Small intestine (tissue), 7 donors: Measurements from ENCODE around the gene FBXL14. TPM values are rescaled to one million over a fixed set of nuclear protein-coding genes. Genes with fewer than 3 reads are reported as not detected.

ENCODE experiments used
- DNase-seq, 2 donors: peaks; one replicate each; pipeline versions ENCODE4 v3.0.0 to v3.0.0-alpha.2; 2013
- FAIRE-seq: peaks from 2 replicates; lab custom pipeline; 2012; peaks lifted over from hg19 to GRCh38; lab: Jason Lieb, UNC
- H3K27ac ChIP-seq, 3 donors: one replicate each; pipeline ENCODE4 v1.5.1; 2013; ENCODE audit warnings: low read length in 2 of 3, mild to moderate bottlenecking in 2 of 3, control low read depth in 1 of 3, inconsistent platforms in 1 of 3, low read depth in 1 of 3, moderate library complexity in 1 of 3
- H3K27me3 ChIP-seq, 3 donors: one replicate each; pipeline ENCODE4 v1.6.1; 2013; ENCODE audit warnings: low read length in 3 of 3, inconsistent platforms in 1 of 3; ENCODE audit not compliant: control insufficient read depth in 3 of 3, insufficient read depth in 3 of 3
- H3K36me3 ChIP-seq, 3 donors: one replicate each; pipeline ENCODE4 v1.6.1; 2013; ENCODE audit warnings: low read length in 3 of 3, inconsistent platforms in 1 of 3, low read depth in 1 of 3, mild to moderate bottlenecking in 1 of 3, moderate library complexity in 1 of 3; ENCODE audit not compliant: control insufficient read depth in 3 of 3, insufficient read depth in 2 of 3
- H3K4me1 ChIP-seq, 3 donors: one replicate each; pipeline ENCODE4 v1.6.1; 2013; ENCODE audit warnings: low read length in 2 of 3, inconsistent platforms in 1 of 3, low read depth in 1 of 3, mild to moderate bottlenecking in 1 of 3, moderate library complexity in 1 of 3; ENCODE audit not compliant: control insufficient read depth in 3 of 3, insufficient read depth in 2 of 3
- H3K4me3 ChIP-seq, 3 donors: one replicate each; pipeline ENCODE4 v1.5.1; 2013; ENCODE audit warnings: low read length in 3 of 3, control low read depth in 1 of 3, inconsistent platforms in 1 of 3, low read depth in 1 of 3, mild to moderate bottlenecking in 1 of 3, moderate library complexity in 1 of 3
- H3K9me3 ChIP-seq, 2 donors: one replicate each; pipeline ENCODE4 v1.6.1; 2013; ENCODE audit warnings: low read depth in 1 of 2, low read length in 1 of 2; ENCODE audit not compliant: control insufficient read depth in 2 of 2, insufficient read depth in 1 of 2
- WGBS, 3 donors: extraction: QIAGEN DNeasy Blood & Tissue Kit; methylation state at CpG; one replicate each; pipeline ENCODE4 v1.1.7; 2013; 5-methylcytosine and 5-hydroxymethylcytosine counted together
- polyA plus RNA-seq, 4 donors: library from polyadenylated mRNA; stranded (reverse) in 3 of 4; unstranded in 1 of 4; fragments of 200-250 nt in 3 of 4; fragments of 120-200 nt in 1 of 4; gene quantifications; one replicate each; pipeline versions ENCODE4 v1.2.1 to v1.2.3, GENCODE V29; 2013
- donor health status: healthy with polysubstance abuse.
- donor health status: control.
- donor health status: control.
- donor health status: Bipolar disorder and iron deficiency.
- donor health status: healthy.

Gene FBXL14
- polyA plus RNA-seq, 4 donors = 3.5 to 15.7 (median 8.9) TPM

DNA sequence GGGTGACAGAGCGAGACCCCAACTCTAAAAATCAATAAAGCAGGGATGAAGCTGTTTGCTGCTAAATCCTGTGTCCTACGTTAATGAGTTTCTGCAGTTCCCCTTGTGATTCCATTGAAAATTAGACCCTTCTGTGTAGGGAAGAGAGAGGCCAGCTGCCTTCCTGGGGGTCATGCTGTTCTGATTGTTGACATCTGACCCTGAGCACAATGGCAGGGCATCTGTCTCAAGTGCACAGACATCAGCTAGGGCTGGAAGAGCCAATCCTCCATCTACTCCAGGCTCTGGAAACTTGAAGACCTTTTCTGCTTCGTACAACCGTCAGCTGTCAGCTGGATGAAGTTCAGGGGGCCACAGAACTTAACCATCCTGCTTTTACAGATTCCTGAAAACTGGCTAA, 10.1 kb downstream of the FBXL14 start:
- Histone ChIP-seq H3K4me3 (no peak overlapping the region), H3K27ac (no peak overlapping the region), H3K9me3 (no peaks in the 10 kb centered on the region), H3K36me3 (peaks cover 0 to 4% (median 0%) of the 10 kb centered on the region in 3 donors), H3K27me3 (no peaks in the 10 kb centered on the region), H3K4me1 (peaks cover 0 to 15% (median 0%) of the 10 kb centered on the region in 3 donors)
- DNase-seq = no peak
- 88 to 95% (median 93%) methylated on average over 4 of the region's 4 CpGs for WGBS, 3 donors
- no peak for FAIRE-seq

GRCh38 chr12:1583421-1584078, 10.8 kb downstream of the FBXL14 start:
- DNase-seq (peak; percentile 78 to 91), FAIRE-seq (no peak)
- Histone ChIP-seq H3K36me3 (peaks cover 0 to 4% (median 0%) of the 10 kb centered on the region in 3 donors), H3K9me3 (no peaks in the 10 kb centered on the region), H3K27ac (no peak overlapping the region), H3K27me3 (no peaks in the 10 kb centered on the region), H3K4me1 (peaks cover 0 to 13% (median 0%) of the 10 kb centered on the region in 3 donors), H3K4me3 (no peak overlapping the region)
- WGBS, 3 donors = 1% methylated on average over 6 of the region's 6 CpGs

GRCh38 chr12:1582709-1583050, 11.7 kb downstream of the FBXL14 start:
- FAIRE-seq = no peak

DNA sequence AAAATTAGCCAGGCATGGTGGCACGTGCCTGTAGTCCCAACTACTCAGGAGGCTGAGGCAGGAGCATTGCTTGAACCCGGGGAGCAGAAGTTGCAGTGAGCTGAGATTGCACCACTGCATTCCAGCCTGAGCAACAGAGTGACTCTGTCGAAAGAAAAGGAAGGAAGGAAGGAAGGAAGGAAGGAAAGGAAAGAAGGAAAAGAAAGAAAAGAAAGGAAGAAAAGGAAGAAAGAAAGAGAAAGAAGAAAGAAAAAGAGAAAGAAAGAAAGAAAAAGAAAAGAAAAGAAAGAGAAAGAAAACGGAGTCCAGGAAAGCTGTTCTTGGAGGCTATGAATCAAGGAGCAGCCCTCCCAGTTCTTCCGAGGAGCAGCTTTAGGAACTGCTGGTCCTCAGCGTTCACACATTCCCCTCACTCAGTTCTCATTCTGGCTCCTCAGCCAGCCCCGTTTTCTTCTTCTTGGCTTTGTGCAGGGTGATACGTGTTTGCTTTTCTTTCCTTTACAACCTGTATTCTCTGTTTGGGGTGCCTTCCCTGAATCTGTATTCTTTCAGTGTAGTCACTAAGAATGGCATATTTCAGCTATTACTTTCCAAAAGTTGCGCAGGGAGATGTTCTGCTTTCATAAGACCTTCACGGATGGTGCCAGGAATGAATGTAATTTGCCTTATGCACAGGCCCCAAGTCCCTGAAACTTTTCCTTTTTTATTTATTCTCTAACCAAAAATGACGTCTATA, 12.2 kb downstream of the FBXL14 start:
- no peak overlapping the region for H3K4me3 ChIP-seq
- WGBS, 3 donors = 90 to 92% (median 90%) methylated on average over 11 of the region's 11 CpGs

More at GRCh38 chr12:1582709-1583050, 11.7 kb downstream of the FBXL14 start:
- no peaks in the 10 kb centered on the region for H3K27me3 ChIP-seq
- DNase-seq = no peak
- peaks cover 0 to 4% (median 0%) of the 10 kb centered on the region in 3 donors for H3K36me3 ChIP-seq
- no peaks in the 10 kb centered on the region for H3K9me3 ChIP-seq
- H3K4me3 ChIP-seq = no peak overlapping the region
- WGBS, 3 donors = 94 to 96% (median 94%) methylated on average over 4 of the region's 4 CpGs
- H3K4me1 ChIP-seq = peaks cover 0 to 6% (median 0%) of the 10 kb centered on the region in 3 donors
- no peak overlapping the region for H3K27ac ChIP-seq

DNA sequence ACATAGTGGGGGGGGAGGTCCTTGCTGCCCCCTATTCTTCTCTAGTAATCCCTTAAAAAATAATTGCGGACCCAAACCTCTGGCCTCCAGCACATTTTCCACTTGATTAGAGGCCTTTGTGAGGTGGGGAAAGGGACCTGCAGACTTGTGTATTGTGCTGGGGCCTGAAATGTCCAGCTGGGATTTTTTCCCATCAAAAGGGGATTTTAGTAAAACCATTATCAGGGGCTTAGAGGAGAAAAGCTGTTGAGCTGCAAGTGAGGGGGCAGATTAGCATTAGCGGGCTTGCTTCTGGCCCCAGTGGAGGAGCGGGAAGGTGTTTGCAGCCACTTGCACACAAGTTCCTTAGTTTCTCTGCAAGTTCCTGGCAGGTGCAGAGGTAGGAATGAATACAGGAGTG, 13.9 kb downstream of the FBXL14 start:
- peaks cover 0 to 1% (median 0%) of the 10 kb centered on the region in 3 donors for H3K27me3 ChIP-seq
- no peaks in the 10 kb centered on the region for H3K36me3 ChIP-seq
- WGBS, 3 donors = 96 to 99% (median 98%) methylated on average over 3 of the region's 3 CpGs
- DNase-seq = no peak
- H3K9me3 ChIP-seq = no peaks in the 10 kb centered on the region
- H3K4me3 ChIP-seq = no peak overlapping the region
- no peak overlapping the region for H3K27ac ChIP-seq
- peaks cover 0 to 21% (median 0%) of the 10 kb centered on the region in 3 donors for H3K4me1 ChIP-seq
- no peak for FAIRE-seq

More for the DNA sequence above, 12.2 kb downstream of the FBXL14 start:
- FAIRE-seq = no peak
- H3K27me3 ChIP-seq = no peaks in the 10 kb centered on the region
- H3K36me3 ChIP-seq = peaks cover 0 to 4% (median 0%) of the 10 kb centered on the region in 3 donors
- no peak for DNase-seq
- no peak overlapping the region for H3K27ac ChIP-seq
- H3K9me3 ChIP-seq = no peaks in the 10 kb centered on the region
- peaks cover 0 to 7% (median 0%) of the 10 kb centered on the region in 3 donors for H3K4me1 ChIP-seq

DNA sequence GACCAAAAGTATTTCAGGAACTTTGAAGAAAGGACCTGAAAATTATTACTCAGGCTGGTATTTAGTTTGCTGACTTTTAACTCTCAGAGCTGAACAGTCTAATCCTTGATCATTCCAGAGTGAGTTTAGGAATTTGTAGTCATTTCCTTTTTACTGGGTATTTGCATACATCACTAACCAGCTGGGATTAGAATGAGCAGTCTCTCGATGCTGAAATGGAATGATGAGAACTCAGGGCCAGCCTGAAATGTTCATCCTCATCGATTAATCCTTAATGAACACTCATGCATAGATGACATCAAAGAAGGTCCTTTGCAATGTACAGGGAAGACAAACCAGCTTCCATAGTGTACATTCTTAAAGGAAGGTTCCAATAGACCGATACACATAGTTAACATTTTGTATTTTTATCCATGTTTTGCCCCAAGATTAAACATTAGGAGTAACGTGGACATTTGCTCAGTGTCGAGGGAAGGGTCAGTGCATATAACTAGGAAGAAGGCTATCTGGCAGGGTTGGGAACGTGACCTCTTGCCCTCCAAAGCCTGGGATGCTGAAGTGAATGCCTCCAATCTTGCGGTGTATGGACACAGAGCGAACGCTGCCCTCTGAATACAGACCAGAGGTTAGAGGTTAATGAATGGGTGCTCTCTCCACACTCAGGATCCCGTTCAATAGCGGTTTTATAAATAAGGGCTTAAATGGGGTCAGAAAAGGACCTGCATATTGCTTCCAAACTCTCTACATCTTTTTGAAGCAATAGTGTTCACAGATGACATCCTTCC, 14.5 kb downstream of the FBXL14 start:
- DNase-seq (no peak), FAIRE-seq (no peak)
- 88 to 92% (median 89%) methylated on average over 11 of the region's 11 CpGs for WGBS, 3 donors
- no peaks in the 10 kb centered on the region for H3K36me3 ChIP-seq
- H3K4me3 ChIP-seq = no peak overlapping the region
- H3K9me3 ChIP-seq = no peaks in the 10 kb centered on the region
- peaks cover 0 to 5% (median 0%) of the 10 kb centered on the region in 3 donors for H3K27me3 ChIP-seq
- H3K27ac ChIP-seq = no peak overlapping the region
- peaks cover 0 to 25% (median 0%) of the 10 kb centered on the region in 3 donors for H3K4me1 ChIP-seq

DNA sequence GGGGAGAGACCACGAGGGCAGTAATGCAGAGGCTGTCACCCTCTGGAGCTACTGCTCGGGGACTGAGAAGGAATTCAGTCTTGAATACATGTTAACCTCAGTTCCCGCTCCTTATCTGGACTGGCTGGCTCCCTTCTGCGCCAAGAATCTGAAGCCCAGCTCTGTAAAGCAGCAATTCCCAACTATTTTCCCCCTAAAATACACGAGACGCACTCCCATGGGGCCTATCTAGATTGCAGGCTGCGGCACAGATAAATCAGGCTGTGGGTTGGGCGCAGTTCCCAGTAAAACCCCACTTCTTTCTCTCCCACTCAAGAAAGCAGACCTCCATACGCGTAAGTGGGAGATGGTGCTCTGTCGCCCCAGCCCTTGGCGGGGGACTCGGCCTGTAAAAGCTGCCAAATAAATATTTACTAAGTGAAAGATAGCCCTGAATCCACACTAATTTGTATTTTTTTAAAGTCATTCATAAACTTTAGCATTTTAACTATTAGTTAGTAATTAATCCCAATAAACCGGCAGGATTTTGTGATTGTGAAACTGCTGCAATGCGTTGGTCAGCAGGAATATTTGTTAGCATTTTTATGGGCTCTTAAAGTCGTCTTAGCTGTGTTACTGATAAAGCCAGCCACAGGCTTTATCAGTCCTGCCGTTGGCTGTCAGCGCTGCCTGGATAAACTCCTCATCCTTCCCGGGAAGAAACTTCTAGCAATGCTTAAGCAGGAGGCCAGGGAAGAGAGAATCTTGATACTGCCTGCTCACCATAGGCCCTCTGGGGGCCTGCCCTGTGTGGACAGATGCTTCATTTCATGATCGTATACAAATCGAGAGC, 17.8 kb downstream of the FBXL14 start:
- WGBS, 3 donors = 41 to 49% (median 49%) methylated on average over 21 of the region's 21 CpGs
- FAIRE-seq (no peak), DNase-seq (peak; percentile 15 to 69)
- H3K27ac ChIP-seq = peak overlapping the region in 2 of 3 donors; percentile 24 to 48
- H3K4me3 ChIP-seq = no peak overlapping the region
- no peaks in the 10 kb centered on the region for H3K9me3 ChIP-seq
- peaks cover 0 to 5% (median 0%) of the 10 kb centered on the region in 3 donors for H3K27me3 ChIP-seq
- H3K36me3 ChIP-seq = no peaks in the 10 kb centered on the region
- H3K4me1 ChIP-seq = peaks cover 0 to 25% (median 0%) of the 10 kb centered on the region in 3 donors
